ENCODE results near the gene AVL9. TPM values are rescaled to one million over a fixed set of nuclear protein-coding genes. Genes with fewer than 3 reads are reported as not detected.
"Not testable (repeated sequence)": the region's sequence is repeated elsewhere in the genome, so short reads cannot be mapped to it uniquely, and the experiment has no call there.

AVL9 gene
- total RNA-seq, 2 donors from 2014 or later, result 56.2 to 62.5 TPM

DNA sequence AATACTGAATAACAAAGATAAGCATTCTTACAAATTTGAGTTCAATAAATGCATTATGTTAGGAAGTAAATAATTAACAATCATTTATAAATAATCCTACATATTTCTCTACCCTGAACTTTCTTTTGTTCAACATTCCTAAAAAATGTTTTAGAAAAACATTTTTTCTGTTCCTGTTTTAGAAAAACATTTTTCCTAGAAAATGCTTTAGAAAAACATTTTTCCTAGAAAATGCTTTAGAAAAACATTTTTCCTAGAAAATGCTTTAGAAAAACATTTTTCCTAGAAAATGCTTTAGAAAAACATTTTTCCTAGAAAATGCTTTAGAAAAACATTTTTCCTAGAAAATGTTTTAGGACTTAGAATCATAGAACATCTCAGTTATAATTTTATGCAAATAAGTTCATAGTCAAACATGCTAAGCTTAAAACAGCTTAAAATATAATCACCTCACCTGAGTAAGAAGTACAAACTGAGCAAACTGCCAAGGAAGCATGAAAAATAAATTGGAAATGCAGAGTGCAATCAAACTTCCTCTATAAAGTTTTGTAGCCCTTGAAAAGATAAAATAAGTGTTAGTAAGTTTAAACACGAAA, 139.6 kb downstream of the AVL9 start:
- H3K27ac Mint-ChIP-seq; H3K9me3 Mint-ChIP-seq; H3K36me3 Mint-ChIP-seq; ATAC-seq; DNase-seq (ENCODE audit: low spot score in 2 of 2): not testable (repeated sequence)

DNA sequence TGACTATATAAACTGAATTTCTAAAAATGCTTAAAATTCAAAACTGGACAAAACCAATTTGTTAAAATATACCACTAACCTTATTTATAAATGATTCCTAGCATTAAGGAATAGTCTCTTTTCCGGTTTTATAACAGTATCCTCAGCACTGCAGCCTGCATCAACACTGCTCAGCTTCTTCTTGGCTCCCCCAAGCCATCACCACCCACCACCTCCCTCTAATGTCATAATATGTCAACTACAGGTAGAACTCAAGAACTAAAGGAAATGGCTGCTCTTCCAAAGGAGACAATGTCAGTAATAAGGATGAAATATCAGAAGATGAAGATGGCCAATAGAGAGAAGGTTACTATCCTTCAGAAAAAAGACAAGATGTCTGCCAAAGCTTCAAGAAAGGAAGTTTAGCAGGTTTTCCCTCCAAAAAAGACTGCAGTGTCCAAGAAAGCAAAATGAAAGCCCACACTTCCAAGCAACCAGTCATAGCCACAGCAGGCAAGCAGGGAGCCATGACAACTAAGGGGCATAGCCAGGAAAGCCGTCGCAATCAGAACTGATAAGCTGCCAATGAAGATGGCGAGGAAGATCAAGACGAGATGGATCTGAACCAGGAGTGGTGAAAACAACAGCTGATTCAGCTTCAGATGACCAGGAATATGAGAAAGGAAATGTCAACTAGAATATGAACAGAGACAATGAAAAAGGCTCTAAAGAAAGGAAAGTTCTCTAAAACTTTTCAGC, 141.6 kb downstream of the AVL9 start:
- ATAC-seq; H3K36me3 Mint-ChIP-seq; DNase-seq (ENCODE audit: low spot score in 2 of 2); H3K27ac Mint-ChIP-seq; H3K9me3 Mint-ChIP-seq: not testable (repeated sequence)

DNA sequence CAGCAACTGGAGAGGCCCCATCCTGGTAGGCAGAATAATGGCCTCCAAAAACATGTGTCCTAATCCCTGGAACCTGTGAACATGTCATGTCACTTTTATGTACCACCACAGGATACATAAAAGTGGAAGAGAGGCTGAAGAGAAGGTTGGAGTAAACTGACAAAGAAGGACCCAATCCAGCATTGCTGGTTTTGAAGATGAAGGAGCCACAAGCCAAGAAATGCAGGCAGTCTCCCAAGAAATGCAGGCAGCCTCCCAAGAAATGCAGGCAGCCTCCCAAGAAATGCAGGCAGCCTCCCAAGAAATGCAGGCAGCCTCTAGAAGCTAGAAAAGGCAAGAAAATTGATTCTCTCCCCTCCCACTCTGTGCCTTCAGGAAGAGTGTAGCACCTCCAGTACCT, 142.3 kb downstream of the AVL9 start:
- not testable (repeated sequence) for H3K9me3 Mint-ChIP-seq; ATAC-seq; H3K36me3 Mint-ChIP-seq; DNase-seq (ENCODE audit: low spot score in 2 of 2); H3K27ac Mint-ChIP-seq

Other genes with a start within 250 kb of the AVL9 start
- 100 to 1,000 TPM in 1 of 2 donors, 10 to 100 TPM in 1; 98.1 to 125 TPM for gene LSM5, start 5.1 kb upstream of the AVL9 start, total RNA-seq

Data from activated naive CD4-positive, alpha-beta T cell treated with anti-CD3 and anti-CD28 coated beads, Interleukin-2, amount 50 U/mL, for 72 hours (primary cell).